Adrenal gland (tissue), 12 donors: ENCODE results near the gene SYNPO. TPM values are rescaled to one million over a fixed set of nuclear protein-coding genes. Genes with fewer than 3 reads are reported as not detected.

ENCODE experiments used
- DNase-seq, 7 donors: peaks; one replicate each; pipeline ENCODE4 v3.0.0-alpha.2; 2019 to 2020
- H3K27ac ChIP-seq, 5 donors: fragments of 200-600 bp; sonication (generic) in 4 of 5; 1 replicate in 3 of 5; 2 replicates in 2 of 5; pipeline versions ENCODE4 v1.5.1 to v1.8.0; 2016 to 2020; ENCODE audit warnings: mild to moderate bottlenecking in 1 of 5
- H3K27me3 ChIP-seq: fragments of 200-600 bp; 2 replicates; pipeline ENCODE4 v1.8.0; 2021
- H3K36me3 ChIP-seq, 2 donors: fragments of 200-600 bp; replicated peaks in 1 of 2; 1 replicate in 1 of 2; 2 replicates in 1 of 2; pipeline versions ENCODE4 v1.5.1 to v1.8.0; 2018 to 2022
- H3K4me1 ChIP-seq, 2 donors: fragments of 200-600 bp; replicated peaks in 1 of 2; 1 replicate in 1 of 2; 2 replicates in 1 of 2; pipeline versions ENCODE4 v1.5.1 to v1.8.0; 2018 to 2021
- H3K4me3 ChIP-seq, 4 donors: fragments of 200-600 bp; sonication (generic) in 3 of 4; one replicate each; pipeline ENCODE4 v1.5.1; 2016 to 2018
- H3K9me3 ChIP-seq, 3 donors: fragments of 200-600 bp; sonication (generic) in 1 of 3; replicated peaks in 1 of 3; 1 replicate in 2 of 3; 2 replicates in 1 of 3; pipeline versions ENCODE4 v1.5.1 to v1.8.0; 2016 to 2021
- POLR2A ChIP-seq, 2 donors: fragments of 450-650 bp; IDR thresholded peaks; one replicate each; pipeline ENCODE4 v1.6.1; 2017; ENCODE audit warnings: antibody characterized with exemption in 2 of 2, mild to moderate bottlenecking in 2 of 2, moderate library complexity in 1 of 2
- WGBS, 4 donors: extraction: QIAGEN DNeasy Blood & Tissue Kit in 2 of 4; methylation state at CpG; one replicate each; pipeline versions ENCODE4 v1.1.5 to v1.1.7; 2013 to 2017; 5-methylcytosine and 5-hydroxymethylcytosine counted together
- intact Hi-C, 2 donors: fragments of 100-400 bp; cut with DNase I; formaldehyde crosslinking; loops; one replicate each; pipeline versions ENCODE4 v1.14.1 to v1.15.0; 2022 to 2023
- polyA plus RNA-seq, 3 donors: library from polyadenylated mRNA; stranded (reverse); fragments of 200-250 nt in 2 of 3; fragments of 350-450 nt in 1 of 3; fragmentation: Illumina TruSeq in 1 of 3; extraction: RNeasy Lipid Tissue Mini Kit (QIAGEN cat#74804) in 1 of 3; gene quantifications; one replicate each; pipeline ENCODE4 v1.2.3, GENCODE V29; 2013 to 2014
- total RNA-seq, 9 donors: library from RNA; depleted of rRNA in 4 of 9; stranded (reverse); fragments of >200 nt in 4 of 9; fragments of 120-200 nt in 1 of 9; fragmentation: NEBNext Ultra II Directional in 1 of 9; extraction: Animal tissue kit (Norgen Biotek cat#: 25700) in 1 of 9; gene quantifications; one replicate each; pipeline versions ENCODE4 v1.1.0 to v1.2.4, GENCODE V29; 2013 to 2023
- TF ChIP-seq, protein P1 (sequence below), 6 experiments: fragments of 450-650 bp in 4 of 6; fragments of 200-600 bp in 2 of 6; sonication (generic) in 1 of 6; IDR thresholded peaks; 1 replicate in 5 of 6; 2 replicates in 1 of 6; pipeline versions ENCODE4 v1.5.1 to v1.8.0; 2016 to 2021; ENCODE audit warnings: antibody characterized with exemption in 6 of 6, mild to moderate bottlenecking in 2 of 6, moderate library complexity in 1 of 6
- donor health status: healthy with polysubstance abuse.
- donor health status: Bipolar disorder and iron deficiency.
- donor health status: DM: yes; HTN: yes; CAD: no.
- donor health status: DM: no; HTN: no; CAD: no.
- donor health status: DM: no; HTN: no; CAD: no.
- donor health status: DM: yes; HTN: yes; CAD: no.

Gene SYNPO
- total and polyA plus RNA-seq, 12 donors = 10.0 to 293 (median 104) TPM

DNA sequence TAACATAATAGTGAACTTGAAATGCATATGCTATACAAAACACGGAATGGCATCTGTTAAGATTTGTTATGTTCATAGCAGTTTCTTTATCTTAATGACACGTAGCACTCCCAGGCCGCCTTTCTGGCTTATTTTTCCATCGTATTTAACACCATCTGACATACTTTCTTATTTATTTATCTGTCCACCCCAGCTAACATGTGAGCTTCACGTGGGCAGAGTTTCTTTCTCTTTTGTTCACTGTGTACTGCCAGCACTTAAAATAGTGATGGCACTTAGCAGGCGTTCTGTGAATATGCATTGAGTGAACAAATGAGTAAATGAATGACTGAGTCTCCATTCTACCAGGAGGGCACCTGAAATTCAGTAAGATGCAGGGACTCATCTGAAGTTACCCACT lies 29.4 kb upstream of the SYNPO start:
- intact Hi-C loops = no loop called here
- 80 to 86% (median 83%) methylated on average over 6 of the region's 6 CpGs for WGBS, 4 donors
- DNase-seq = no peak
- no peaks in the 10 kb centered on the region for H3K9me3 ChIP-seq
- peaks cover 37 to 40% of the 10 kb centered on the region in 2 donors for H3K4me1 ChIP-seq
- TF ChIP-seq POLR2A (IDR thresholded peaks at IDR 0.05) = no peak
- TF ChIP-seq, protein P1, sequence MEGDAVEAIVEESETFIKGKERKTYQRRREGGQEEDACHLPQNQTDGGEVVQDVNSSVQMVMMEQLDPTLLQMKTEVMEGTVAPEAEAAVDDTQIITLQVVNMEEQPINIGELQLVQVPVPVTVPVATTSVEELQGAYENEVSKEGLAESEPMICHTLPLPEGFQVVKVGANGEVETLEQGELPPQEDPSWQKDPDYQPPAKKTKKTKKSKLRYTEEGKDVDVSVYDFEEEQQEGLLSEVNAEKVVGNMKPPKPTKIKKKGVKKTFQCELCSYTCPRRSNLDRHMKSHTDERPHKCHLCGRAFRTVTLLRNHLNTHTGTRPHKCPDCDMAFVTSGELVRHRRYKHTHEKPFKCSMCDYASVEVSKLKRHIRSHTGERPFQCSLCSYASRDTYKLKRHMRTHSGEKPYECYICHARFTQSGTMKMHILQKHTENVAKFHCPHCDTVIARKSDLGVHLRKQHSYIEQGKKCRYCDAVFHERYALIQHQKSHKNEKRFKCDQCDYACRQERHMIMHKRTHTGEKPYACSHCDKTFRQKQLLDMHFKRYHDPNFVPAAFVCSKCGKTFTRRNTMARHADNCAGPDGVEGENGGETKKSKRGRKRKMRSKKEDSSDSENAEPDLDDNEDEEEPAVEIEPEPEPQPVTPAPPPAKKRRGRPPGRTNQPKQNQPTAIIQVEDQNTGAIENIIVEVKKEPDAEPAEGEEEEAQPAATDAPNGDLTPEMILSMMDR (IDR thresholded peaks at IDR 0.05) = no peak
- H3K4me3 ChIP-seq = no peak overlapping the region
- no peaks in the 10 kb centered on the region for H3K36me3 ChIP-seq
- H3K27ac ChIP-seq = no peak overlapping the region
- H3K27me3 ChIP-seq = no peaks in the 10 kb centered on the region

DNA sequence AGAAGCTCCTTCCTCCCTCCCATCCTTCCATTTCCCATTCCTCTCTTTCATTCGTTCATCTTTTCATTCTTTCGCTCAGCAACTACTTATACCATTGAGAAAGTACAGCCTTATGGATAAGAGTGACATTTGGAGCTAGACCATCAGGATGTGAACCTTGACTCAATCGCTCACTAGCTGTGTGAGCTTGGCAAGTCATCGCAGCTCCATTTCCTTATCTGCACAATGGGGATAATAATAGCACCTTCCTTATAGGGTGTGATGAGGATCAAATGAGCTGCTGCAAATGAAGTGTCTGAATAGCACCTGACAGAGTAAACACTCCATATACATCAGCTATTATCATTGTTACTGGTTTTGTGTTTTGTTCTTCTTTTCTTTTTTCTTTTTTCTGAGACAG lies 28.1 kb upstream of the SYNPO start:
- H3K4me3 ChIP-seq = no peak overlapping the region
- H3K27me3 ChIP-seq = no peaks in the 10 kb centered on the region
- TF ChIP-seq, protein P1 (IDR thresholded peaks at IDR 0.05) = no peak
- no peak for TF ChIP-seq POLR2A (IDR thresholded peaks at IDR 0.05)
- H3K9me3 ChIP-seq = no peaks in the 10 kb centered on the region
- intact Hi-C loops = no loop called here
- H3K4me1 ChIP-seq = peaks cover 43 to 54% of the 10 kb centered on the region in 2 donors
- 45 to 56% (median 52%) methylated on average over 4 of the region's 4 CpGs for WGBS, 4 donors
- no peak for DNase-seq
- peak overlapping the region in 3 of 5 donors; percentile 15 to 95 (median 88) for H3K27ac ChIP-seq
- no peaks in the 10 kb centered on the region for H3K36me3 ChIP-seq

DNA sequence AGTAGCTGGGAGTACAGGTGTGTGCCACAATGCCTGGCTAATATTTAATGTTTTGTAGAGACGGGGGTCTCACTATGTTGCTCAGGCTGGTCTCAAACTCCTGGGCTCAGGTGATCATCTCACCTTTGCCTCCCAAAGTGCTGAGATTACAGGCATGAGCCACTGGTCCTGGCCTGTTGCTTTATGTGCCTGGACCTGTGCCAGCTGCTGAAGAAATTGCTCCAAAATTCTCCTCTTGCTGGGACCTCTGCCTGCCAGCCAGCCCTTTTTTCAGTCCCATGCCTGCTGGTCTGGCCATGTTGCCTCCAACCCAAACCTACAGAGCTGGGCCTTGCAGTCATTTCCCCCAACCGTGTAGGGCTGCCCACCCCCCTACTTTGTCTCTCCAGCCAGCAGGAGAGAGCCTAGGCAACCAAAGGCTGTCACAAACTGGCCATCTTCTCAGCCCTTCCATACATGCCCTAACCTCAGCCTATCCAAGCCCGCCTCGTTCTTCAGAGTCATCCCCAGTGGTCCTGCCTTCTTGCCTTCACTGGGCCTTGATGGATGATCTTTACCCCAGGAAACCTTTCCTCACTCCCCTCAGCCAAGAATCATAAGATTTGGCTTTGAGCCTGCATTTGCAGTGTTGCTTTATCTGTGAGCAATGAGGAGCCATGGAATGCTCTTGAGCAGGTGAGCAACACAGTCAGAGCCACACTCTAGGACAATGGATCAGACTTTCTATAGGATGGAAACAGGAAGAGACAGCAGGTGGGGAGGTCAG lies 27.4 kb upstream of the SYNPO start:
- 58 to 63% (median 61%) methylated on average over 3 to 4 of the region's 4 CpGs for WGBS, 4 donors
- no peak for TF ChIP-seq POLR2A (IDR thresholded peaks at IDR 0.05)
- TF ChIP-seq, protein P1 (IDR thresholded peaks at IDR 0.05) = no peak
- H3K4me3 ChIP-seq = no peak overlapping the region
- intact Hi-C loops = no loop called here
- peaks cover 43 to 61% of the 10 kb centered on the region in 2 donors for H3K4me1 ChIP-seq
- no peaks in the 10 kb centered on the region for H3K27me3 ChIP-seq
- H3K9me3 ChIP-seq = no peaks in the 10 kb centered on the region
- H3K27ac ChIP-seq = peak overlapping the region in 3 of 5 donors; percentile 82 to 95 (median 88)
- peak in 4 of 7 donors; percentile 54 to 70 (median 59) for DNase-seq
- H3K36me3 ChIP-seq = no peaks in the 10 kb centered on the region

DNA sequence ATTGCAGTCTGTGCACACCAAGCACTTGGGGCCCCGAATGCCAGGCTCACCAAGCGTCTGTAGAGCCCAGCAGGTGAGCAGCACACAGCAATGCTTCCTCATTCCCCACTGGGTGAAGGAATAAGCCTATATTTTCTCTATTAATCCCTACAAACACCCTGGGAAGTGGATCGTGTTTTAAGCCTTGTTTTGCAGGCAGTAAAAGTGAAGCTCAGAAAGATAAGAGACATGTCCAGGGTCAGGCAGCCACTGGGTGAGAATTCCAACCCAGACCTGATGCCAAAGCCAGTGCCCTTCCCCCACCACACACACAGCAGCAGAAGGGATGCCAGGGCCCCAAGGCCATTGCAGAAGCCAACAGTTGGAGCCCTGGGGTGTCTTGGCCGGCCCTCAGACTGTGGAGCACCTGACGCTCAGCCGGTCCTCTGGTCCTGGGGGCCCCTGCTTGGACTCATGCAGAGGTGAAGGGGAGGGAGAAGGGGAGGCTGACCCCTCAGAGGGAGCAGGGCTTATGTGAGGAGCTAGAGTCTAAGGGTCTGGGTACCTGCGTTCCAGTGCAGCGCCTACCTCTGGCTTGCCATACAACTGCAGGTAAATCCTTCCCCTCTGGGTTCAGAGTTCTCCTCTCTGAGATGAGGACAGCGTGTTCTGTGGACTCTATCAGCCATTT lies 26.3 kb upstream of the SYNPO start:
- peak overlapping the region in 4 of 5 donors; percentile 77 to 95 (median 85) for H3K27ac ChIP-seq
- H3K4me1 ChIP-seq = peaks cover 43 to 70% of the 10 kb centered on the region in 2 donors
- no peaks in the 10 kb centered on the region for H3K36me3 ChIP-seq
- WGBS, 4 donors = 47 to 54% (median 48%) methylated on average over 7 to 9 of the region's 9 CpGs
- no peaks in the 10 kb centered on the region for H3K27me3 ChIP-seq
- intact Hi-C loops = no loop called here
- peak in 1 of 2 donors; percentile 19 for TF ChIP-seq POLR2A (IDR thresholded peaks at IDR 0.05)
- TF ChIP-seq, protein P1 (IDR thresholded peaks at IDR 0.05) = peak in 5 of 6 experiments; percentile 13 to 29 (median 14)
- no peak overlapping the region for H3K4me3 ChIP-seq
- no peaks in the 10 kb centered on the region for H3K9me3 ChIP-seq
- peak; percentile 70 to 93 (median 91) for DNase-seq
